ENCODE measurements around the gene CDK18. TPM values are rescaled to one million over a fixed set of nuclear protein-coding genes. Genes with fewer than 3 reads are reported as not detected.
A peak's percentile ranks its signal among the peaks of the same experiment; 100 is the strongest.

The CDK18 gene
- total and polyA plus RNA-seq, 2 donors from 2014 or later = 25.7 to 36.3 TPM

GRCh38 chr1:205515781-205516253, 11.3 kb downstream of the CDK18 start:
- Histone ChIP-seq H3K9ac (ENCODE audit: low read length in 3 of 3) (no peak overlapping the region), H3K4me1 (ENCODE audit: control insufficient read depth in 2 of 3, insufficient read depth in 2 of 3, low read depth in 1 of 3, low read length in 3 of 3) (peaks cover 2 to 55% (median 8%) of the 10 kb centered on the region in 3 donors), H3K27me3 (ENCODE audit: control insufficient read depth, insufficient read depth, low read length) (no peaks in the 10 kb centered on the region), H3K9me3 (ENCODE audit: control insufficient read depth in 2 of 3, insufficient read depth in 1 of 3, low read length in 3 of 3) (no peaks in the 10 kb centered on the region), H3K4me3 (ENCODE audit: low read length in 3 of 3) (no peak overlapping the region), H3K36me3 (ENCODE audit: control insufficient read depth in 2 of 3, insufficient read depth in 3 of 3, low read length in 3 of 3) (no peaks in the 10 kb centered on the region), H3K27ac (ENCODE audit: low read depth in 2 of 2, low read length in 2 of 2) (peak overlapping the region in 1 of 2 donors; percentile 59)
- DNase-seq (peak; percentile 46 to 82 (median 63)), FAIRE-seq (no peak)
- TF ChIP-seq CTCF (IDR thresholded peaks at IDR 0.05; ENCODE audit: borderline replicate concordance, extremely low read depth, insufficient read depth) = no peak
- intact Hi-C loops (cut with DNase I) = no loop called here

DNA sequence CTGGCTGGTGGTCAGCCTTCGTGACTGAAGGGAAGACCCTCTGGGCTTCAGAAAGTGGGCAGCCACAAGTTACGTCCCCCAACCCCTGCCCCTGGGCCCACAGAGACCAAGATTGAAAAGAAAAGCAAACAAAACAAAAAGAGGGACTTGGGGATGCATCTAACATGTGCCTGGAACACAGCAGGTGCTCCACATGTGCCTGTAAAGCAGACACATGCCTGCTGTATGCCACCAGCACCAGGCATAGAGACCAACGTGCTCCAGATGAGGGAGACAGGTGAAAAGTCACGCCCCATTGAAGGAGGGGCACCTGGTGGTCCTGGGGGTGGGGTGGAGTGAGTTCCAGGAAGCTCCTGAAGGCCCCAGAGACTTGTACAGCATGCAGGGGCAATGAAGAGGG, 11.9 kb downstream of the CDK18 start:
- no peaks in the 10 kb centered on the region for H3K36me3 ChIP-seq (ENCODE audit: control insufficient read depth in 2 of 3, insufficient read depth in 3 of 3, low read length in 3 of 3)
- TF ChIP-seq CTCF (IDR thresholded peaks at IDR 0.05; ENCODE audit: borderline replicate concordance, extremely low read depth, insufficient read depth) = no peak
- FAIRE-seq = no peak
- peaks cover 2 to 55% (median 8%) of the 10 kb centered on the region in 3 donors for H3K4me1 ChIP-seq (ENCODE audit: control insufficient read depth in 2 of 3, insufficient read depth in 2 of 3, low read depth in 1 of 3, low read length in 3 of 3)
- H3K4me3 ChIP-seq (ENCODE audit: low read length in 3 of 3) = no peak overlapping the region
- intact Hi-C loops (cut with DNase I) = no loop called here
- no peaks in the 10 kb centered on the region for H3K9me3 ChIP-seq (ENCODE audit: control insufficient read depth in 2 of 3, insufficient read depth in 1 of 3, low read length in 3 of 3)
- no peak overlapping the region for H3K9ac ChIP-seq (ENCODE audit: low read length in 3 of 3)
- DNase-seq = peak in 1 of 5 donors; percentile 42
- no peaks in the 10 kb centered on the region for H3K27me3 ChIP-seq (ENCODE audit: control insufficient read depth, insufficient read depth, low read length)
- H3K27ac ChIP-seq (ENCODE audit: low read depth in 2 of 2, low read length in 2 of 2) = peak overlapping the region; percentile 59 to 65

GRCh38 chr1:205517288-205517687, 12.8 kb downstream of the CDK18 start:
- H3K27ac ChIP-seq (ENCODE audit: low read depth in 2 of 2, low read length in 2 of 2) = no peak overlapping the region
- FAIRE-seq = no peak

More at GRCh38 chr1:205517288-205517687, 12.8 kb downstream of the CDK18 start:
- H3K9me3 ChIP-seq (ENCODE audit: control insufficient read depth in 2 of 3, insufficient read depth in 1 of 3, low read length in 3 of 3) = no peaks in the 10 kb centered on the region
- peaks cover 2 to 55% (median 8%) of the 10 kb centered on the region in 3 donors for H3K4me1 ChIP-seq (ENCODE audit: control insufficient read depth in 2 of 3, insufficient read depth in 2 of 3, low read depth in 1 of 3, low read length in 3 of 3)
- no peak overlapping the region for H3K4me3 ChIP-seq (ENCODE audit: low read length in 3 of 3)
- H3K9ac ChIP-seq (ENCODE audit: low read length in 3 of 3) = no peak overlapping the region
- intact Hi-C loops (cut with DNase I) = no loop called here
- TF ChIP-seq CTCF (IDR thresholded peaks at IDR 0.05; ENCODE audit: borderline replicate concordance, extremely low read depth, insufficient read depth) = no peak
- no peaks in the 10 kb centered on the region for H3K36me3 ChIP-seq (ENCODE audit: control insufficient read depth in 2 of 3, insufficient read depth in 3 of 3, low read length in 3 of 3)
- DNase-seq = no peak
- no peaks in the 10 kb centered on the region for H3K27me3 ChIP-seq (ENCODE audit: control insufficient read depth, insufficient read depth, low read length)
